ENCODE data around the gene CYP3A5. TPM values are rescaled to one million over a fixed set of nuclear protein-coding genes. Genes with fewer than 3 reads are reported as not detected.
"Not testable (repeated sequence)": the region's sequence is repeated elsewhere in the genome, so short reads cannot be mapped to it uniquely, and the experiment has no call there.

The CYP3A5 gene
- total RNA-seq, 1 experiment from 2014 or later, result not detected

GRCh38 chr7:99707096-99707495, 27.3 kb upstream of the CYP3A5 start:
- H4K20me1 ChIP-seq (ENCODE audit: low read length), result no peaks in the 10 kb centered on the region
- H3K27me3 ChIP-seq (ENCODE audit: low read length), result no peaks in the 10 kb centered on the region
- no peak overlapping the region for H2AFZ ChIP-seq (ENCODE audit: low read length)
- no peak overlapping the region for H3K9ac ChIP-seq (ENCODE audit: low read length)
- H3K9me3 ChIP-seq (ENCODE audit: low read length), result 0 out of 2 replicates have a peak, but pooled peaks cover 11% of the 10 kb centered on the region
- no peaks in the 10 kb centered on the region for H3F3A ChIP-seq (ENCODE audit: low read length, unreplicated experiment)
- ChIA-PET CTCF (no interaction called here), POLR2A (ENCODE audit: unreplicated experiment) (no interaction called here)
- TF ChIP-seq EZH2 (IDR thresholded peaks at IDR 0.05; ENCODE audit: low read length, unreplicated experiment), result no peak
- TF ChIP-seq EZH2phosphoT487 (IDR thresholded peaks at IDR 0.05; ENCODE audit: borderline replicate concordance, low read length), result no peak
- no peak for TF ChIP-seq CTCF (conservative IDR thresholded peaks at IDR 0.05; ENCODE audit: low read depth, low read length)
- H3K27ac ChIP-seq (ENCODE audit: low read length), result no peak overlapping the region
- no peak overlapping the region for H3K4me3 ChIP-seq (ENCODE audit: low read length)
- H3K9me2 ChIP-seq (replicated peaks; ENCODE audit: low read length), result no peaks in the 10 kb centered on the region
- intact Hi-C loops (cut with micrococcal nuclease), result no loop called here
- no peaks in the 10 kb centered on the region for H3K4me1 ChIP-seq (ENCODE audit: insufficient read depth, low read length)
- no peak for ATAC-seq
- BruUV-seq (replicated peaks), result no TSS peak
- H3K36me3 ChIP-seq (ENCODE audit: low read depth, low read length), result no peaks in the 10 kb centered on the region
- H3K79me2 ChIP-seq (ENCODE audit: low read length), result no peaks in the 10 kb centered on the region
- no peak overlapping the region for H3K4me2 ChIP-seq (ENCODE audit: low read length)
- DNase-seq, result no peak

GRCh38 chr7:99699946-99700345, 20.1 kb upstream of the CYP3A5 start:
- no peaks in the 10 kb centered on the region for H3F3A ChIP-seq (ENCODE audit: low read length, unreplicated experiment)
- no peak overlapping the region for H3K9ac ChIP-seq (ENCODE audit: low read length)
- H3K4me1 ChIP-seq (ENCODE audit: insufficient read depth, low read length), result peaks cover 12% of the 10 kb centered on the region
- POLR2A ChIA-PET (ENCODE audit: unreplicated experiment), result no interaction called here
- H4K20me1 ChIP-seq (ENCODE audit: low read length), result no peaks in the 10 kb centered on the region
- DNase-seq, result no peak
- CTCF ChIA-PET, result no interaction called here
- TF ChIP-seq EZH2 (IDR thresholded peaks at IDR 0.05; ENCODE audit: low read length, unreplicated experiment) (no peak), EZH2phosphoT487 (IDR thresholded peaks at IDR 0.05; ENCODE audit: borderline replicate concordance, low read length) (no peak), CTCF (conservative IDR thresholded peaks at IDR 0.05; ENCODE audit: low read depth, low read length) (no peak)
- no peaks in the 10 kb centered on the region for H3K27me3 ChIP-seq (ENCODE audit: low read length)
- intact Hi-C loops (cut with micrococcal nuclease), result no loop called here
- no TSS peak for BruUV-seq (replicated peaks)
- H3K9me3 ChIP-seq (ENCODE audit: low read length), result no peaks in the 10 kb centered on the region
- no peak overlapping the region for H2AFZ ChIP-seq (ENCODE audit: low read length)
- H3K9me2 ChIP-seq (replicated peaks; ENCODE audit: low read length), result no peaks in the 10 kb centered on the region
- no peaks in the 10 kb centered on the region for H3K79me2 ChIP-seq (ENCODE audit: low read length)
- H3K27ac ChIP-seq (ENCODE audit: low read length), result no peak overlapping the region
- no peaks in the 10 kb centered on the region for H3K36me3 ChIP-seq (ENCODE audit: low read depth, low read length)
- H3K4me3 ChIP-seq (ENCODE audit: low read length), result no peak overlapping the region
- H3K4me2 ChIP-seq (ENCODE audit: low read length), result no peak overlapping the region
- ATAC-seq, result peak; percentile 19; the same call in 1 of the 2 replicates

GRCh38 chr7:99698867-99699730, 19.3 kb upstream of the CYP3A5 start:
- H3K4me1 ChIP-seq (ENCODE audit: insufficient read depth, low read length), result peaks cover 12% of the 10 kb centered on the region
- H3K9ac ChIP-seq (ENCODE audit: low read length); H3F3A ChIP-seq (ENCODE audit: low read length, unreplicated experiment); H3K27me3 ChIP-seq (ENCODE audit: low read length); H3K36me3 ChIP-seq (ENCODE audit: low read depth, low read length); H3K9me3 ChIP-seq (ENCODE audit: low read length); CTCF ChIA-PET; H3K9me2 ChIP-seq (replicated peaks; ENCODE audit: low read length); intact Hi-C loops (cut with micrococcal nuclease); H3K79me2 ChIP-seq (ENCODE audit: low read length); POLR2A ChIA-PET (ENCODE audit: unreplicated experiment); H4K20me1 ChIP-seq (ENCODE audit: low read length): not testable (repeated sequence)
- peak overlapping the region; percentile 77 for H3K4me2 ChIP-seq (ENCODE audit: low read length)
- DNase-seq (peak; percentile 62), ATAC-seq (peak; percentile 99)
- H3K27ac ChIP-seq (ENCODE audit: low read length), result peak overlapping the region; percentile 50
- H3K4me3 ChIP-seq (ENCODE audit: low read length), result peak overlapping the region; percentile 30; the same call in 1 of the 2 replicates
- peak overlapping the region; percentile 69 for H2AFZ ChIP-seq (ENCODE audit: low read length)
- TSS peak; percentile 54 for BruUV-seq (replicated peaks)

Measured in PC-3 (cell line).